Measurements from ENCODE around the gene GNMT. TPM values are rescaled to one million over a fixed set of nuclear protein-coding genes. Genes with fewer than 3 reads are reported as not detected.

The GNMT gene
- total RNA-seq, 4 donors from 2014 or later: 2.6 to 3.6 (median 2.6) TPM; not detected in 1

GRCh38 chr6:42929821-42930360 lies 30.7 kb upstream of the GNMT start:
- peaks cover 10% of the 10 kb centered on the region for H3K27me3 ChIP-seq
- H3K27ac ChIP-seq: peak overlapping the region; percentile 73 to 95 (median 90)
- peak; percentile 6 for ATAC-seq
- peak overlapping the region; percentile 80 to 81 for H3K4me3 ChIP-seq
- peaks cover 4 to 52% (median 11%) of the 10 kb centered on the region in 3 donors for H3K4me1 ChIP-seq
- H3K36me3 ChIP-seq: peaks cover 0 to 19% of the 10 kb centered on the region in 2 donors
- 0 to 2% methylated on average over 9 of the region's 16 CpGs for WGBS, 2 donors (ENCODE audit: low coverage in 1 of 2)
- TF ChIP-seq POLR2AphosphoS5 (IDR thresholded peaks at IDR 0.05) (no peak), EP300 (IDR thresholded peaks at IDR 0.05) (no peak), POLR2A (IDR thresholded peaks at IDR 0.05) (no peak)
- TF ChIP-seq, protein P1, sequence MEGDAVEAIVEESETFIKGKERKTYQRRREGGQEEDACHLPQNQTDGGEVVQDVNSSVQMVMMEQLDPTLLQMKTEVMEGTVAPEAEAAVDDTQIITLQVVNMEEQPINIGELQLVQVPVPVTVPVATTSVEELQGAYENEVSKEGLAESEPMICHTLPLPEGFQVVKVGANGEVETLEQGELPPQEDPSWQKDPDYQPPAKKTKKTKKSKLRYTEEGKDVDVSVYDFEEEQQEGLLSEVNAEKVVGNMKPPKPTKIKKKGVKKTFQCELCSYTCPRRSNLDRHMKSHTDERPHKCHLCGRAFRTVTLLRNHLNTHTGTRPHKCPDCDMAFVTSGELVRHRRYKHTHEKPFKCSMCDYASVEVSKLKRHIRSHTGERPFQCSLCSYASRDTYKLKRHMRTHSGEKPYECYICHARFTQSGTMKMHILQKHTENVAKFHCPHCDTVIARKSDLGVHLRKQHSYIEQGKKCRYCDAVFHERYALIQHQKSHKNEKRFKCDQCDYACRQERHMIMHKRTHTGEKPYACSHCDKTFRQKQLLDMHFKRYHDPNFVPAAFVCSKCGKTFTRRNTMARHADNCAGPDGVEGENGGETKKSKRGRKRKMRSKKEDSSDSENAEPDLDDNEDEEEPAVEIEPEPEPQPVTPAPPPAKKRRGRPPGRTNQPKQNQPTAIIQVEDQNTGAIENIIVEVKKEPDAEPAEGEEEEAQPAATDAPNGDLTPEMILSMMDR (IDR thresholded peaks at IDR 0.05): no peak
- H3K9me3 ChIP-seq: no peaks in the 10 kb centered on the region

DNA sequence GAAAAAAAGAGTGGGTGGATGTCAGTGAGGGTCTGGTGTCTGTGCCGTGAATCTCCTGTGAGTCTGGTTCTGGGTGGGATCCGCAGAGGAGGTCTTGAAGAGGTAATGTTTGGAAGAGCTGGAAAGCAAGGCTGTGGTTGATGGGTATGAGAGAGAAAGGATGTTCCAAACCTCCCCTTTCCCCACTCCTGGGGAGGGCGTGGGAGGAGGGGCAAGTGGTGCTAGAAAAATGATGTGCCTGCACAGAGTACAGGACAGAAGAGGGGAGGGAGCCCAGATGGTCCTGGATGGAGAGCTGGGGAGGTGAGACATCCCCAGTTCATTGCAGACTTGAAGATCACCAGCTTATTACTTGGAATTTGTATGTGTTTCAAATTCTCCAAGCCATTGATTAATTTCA lies 28.1 kb upstream of the GNMT start:
- 67 to 92% methylated on average over 2 to 3 of the region's 3 CpGs for WGBS, 2 donors (ENCODE audit: low coverage in 1 of 2)
- no peaks in the 10 kb centered on the region for H3K9me3 ChIP-seq
- TF ChIP-seq EP300 (IDR thresholded peaks at IDR 0.05) (no peak), POLR2AphosphoS5 (IDR thresholded peaks at IDR 0.05) (no peak), POLR2A (IDR thresholded peaks at IDR 0.05) (no peak)
- TF ChIP-seq, protein P1 (IDR thresholded peaks at IDR 0.05): no peak
- peaks cover 4 to 52% (median 11%) of the 10 kb centered on the region in 3 donors for H3K4me1 ChIP-seq
- H3K36me3 ChIP-seq: peaks cover 0 to 44% of the 10 kb centered on the region in 2 donors
- H3K27me3 ChIP-seq: no peaks in the 10 kb centered on the region
- H3K4me3 ChIP-seq: no peak overlapping the region
- H3K27ac ChIP-seq: peak overlapping the region in 3 of 4 donors; percentile 28 to 95 (median 34)
- no peak for ATAC-seq

GRCh38 chr6:42933205-42933604 lies 27.3 kb upstream of the GNMT start:
- Histone ChIP-seq H3K9me3 (no peaks in the 10 kb centered on the region), H3K4me1 (peaks cover 4 to 46% (median 11%) of the 10 kb centered on the region in 3 donors), H3K4me3 (no peak overlapping the region), H3K27me3 (no peaks in the 10 kb centered on the region), H3K36me3 (peaks cover 0 to 52% of the 10 kb centered on the region in 2 donors), H3K27ac (peak overlapping the region in 2 of 4 donors; percentile 3 to 17)
- TF ChIP-seq POLR2AphosphoS5 (IDR thresholded peaks at IDR 0.05) (no peak), POLR2A (IDR thresholded peaks at IDR 0.05) (no peak), EP300 (IDR thresholded peaks at IDR 0.05) (no peak)
- TF ChIP-seq, protein P1 (IDR thresholded peaks at IDR 0.05): no peak
- ATAC-seq: no peak
- WGBS, 2 donors (ENCODE audit: low coverage in 1 of 2): 50 to 60% methylated on average over 2 to 3 of the region's 3 CpGs

- Histone ChIP-seq H3K9me3 (no peaks in the 10 kb centered on the region), H3K4me3 (no peak overlapping the region), H3K36me3 (peaks cover 0 to 73% of the 10 kb centered on the region in 2 donors), H3K27ac (no peak overlapping the region), H3K4me1 (peaks cover 4 to 34% (median 11%) of the 10 kb centered on the region in 3 donors), H3K27me3 (no peaks in the 10 kb centered on the region)
- TF ChIP-seq POLR2AphosphoS5 (IDR thresholded peaks at IDR 0.05) (no peak), POLR2A (IDR thresholded peaks at IDR 0.05) (no peak), EP300 (IDR thresholded peaks at IDR 0.05) (no peak)
- TF ChIP-seq, protein P1 (IDR thresholded peaks at IDR 0.05): no peak
- WGBS, 2 donors (ENCODE audit: low coverage in 1 of 2): 52% methylated on average over 6 of the region's 7 CpGs; no CpG with 5 or more reads in 1 of the 2 donors
- no peak for ATAC-seq
Observed at GRCh38 chr6:42935322-42935721, 25.2 kb upstream of the GNMT start.

GRCh38 chr6:42936398-42936797 lies 24.2 kb upstream of the GNMT start:
- TF ChIP-seq POLR2A (IDR thresholded peaks at IDR 0.05): no peak
- TF ChIP-seq, protein P1 (IDR thresholded peaks at IDR 0.05): no peak
- no peak for TF ChIP-seq EP300 (IDR thresholded peaks at IDR 0.05)
- TF ChIP-seq POLR2AphosphoS5 (IDR thresholded peaks at IDR 0.05): no peak
- H3K27ac ChIP-seq: no peak overlapping the region
- ATAC-seq: no peak
- H3K36me3 ChIP-seq: peaks cover 0 to 83% of the 10 kb centered on the region in 2 donors
- peaks cover 0 to 23% (median 3%) of the 10 kb centered on the region in 3 donors for H3K4me1 ChIP-seq
- WGBS, 2 donors (ENCODE audit: low coverage in 1 of 2): 78 to 89% methylated on average over 6 to 11 of the region's 11 CpGs
- H3K27me3 ChIP-seq: no peaks in the 10 kb centered on the region
- no peaks in the 10 kb centered on the region for H3K9me3 ChIP-seq
- H3K4me3 ChIP-seq: no peak overlapping the region

All from gastroesophageal sphincter (tissue), 4 donors.